NCI-H460 (cell line): ENCODE data around the gene TTC33. TPM values are rescaled to one million over a fixed set of nuclear protein-coding genes. Genes with fewer than 3 reads are reported as not detected.
A peak's percentile ranks its signal among the peaks of the same experiment; 100 is the strongest.
"Not testable (repeated sequence)": the region's sequence is repeated elsewhere in the genome, so short reads cannot be mapped to it uniquely, and the experiment has no call there.

Experiments
- DNase-seq: peaks from one replicate; pipeline ENCODE4 v3.0.0-alpha.2; 2016; ENCODE audit warnings: low read depth; ENCODE audit errors: extremely low read depth
- total RNA-seq: library from RNA; depleted of rRNA; stranded (reverse); fragments of >200 nt; shearing (Covaris generic); gene quantifications from 2 replicates; pipeline ENCODE4 v1.2.3, GENCODE V29; 2014

Gene TTC33
- total RNA-seq, 1 experiment from 2014 or later = 25.1 TPM

DNA sequence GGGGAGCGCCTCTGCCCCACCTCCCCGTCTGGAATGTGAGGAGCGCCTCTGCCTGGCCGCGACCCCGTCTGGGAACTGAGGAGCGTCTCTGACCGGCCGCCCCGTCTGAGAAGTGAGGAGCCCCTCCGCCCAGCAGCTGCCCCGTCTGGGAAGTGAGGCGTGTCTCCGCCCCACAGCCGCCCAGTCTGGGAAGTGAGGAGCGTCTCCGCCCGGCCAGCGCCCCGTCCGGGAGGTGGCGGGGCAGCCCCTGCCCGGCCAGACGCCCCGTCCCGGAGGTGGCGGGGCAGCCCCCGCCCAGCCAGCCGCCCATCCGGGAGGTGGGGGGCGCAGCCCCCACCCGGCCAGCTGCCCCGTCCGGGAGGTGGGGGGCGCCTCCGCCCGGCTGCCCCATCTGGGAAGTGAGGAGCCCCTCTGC lies 33.3 kb downstream of the TTC33 start:
- DNase-seq = not testable (repeated sequence)

GRCh38 chr5:40720069-40720468 lies 35.7 kb downstream of the TTC33 start:
- DNase-seq = no peak

DNA sequence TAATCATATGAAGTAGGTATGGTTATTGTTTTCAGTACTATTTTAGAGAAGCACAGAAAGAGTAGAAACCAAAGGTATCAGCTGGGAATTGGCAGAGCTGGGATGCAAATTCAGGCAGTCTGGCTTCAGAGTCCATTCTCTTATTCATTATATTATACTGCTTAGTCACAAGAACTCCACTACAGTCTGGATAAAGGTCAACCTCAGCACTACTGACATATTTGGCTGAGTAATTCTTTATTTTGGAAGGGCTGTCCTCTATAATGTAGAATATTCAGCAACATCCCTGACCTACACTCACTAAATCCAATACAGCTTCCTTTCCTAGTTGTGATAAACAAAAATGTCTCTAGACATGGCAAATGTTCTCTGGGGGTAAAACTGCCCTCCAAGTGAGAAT lies 38.5 kb downstream of the TTC33 start:
- no peak for DNase-seq

DNA sequence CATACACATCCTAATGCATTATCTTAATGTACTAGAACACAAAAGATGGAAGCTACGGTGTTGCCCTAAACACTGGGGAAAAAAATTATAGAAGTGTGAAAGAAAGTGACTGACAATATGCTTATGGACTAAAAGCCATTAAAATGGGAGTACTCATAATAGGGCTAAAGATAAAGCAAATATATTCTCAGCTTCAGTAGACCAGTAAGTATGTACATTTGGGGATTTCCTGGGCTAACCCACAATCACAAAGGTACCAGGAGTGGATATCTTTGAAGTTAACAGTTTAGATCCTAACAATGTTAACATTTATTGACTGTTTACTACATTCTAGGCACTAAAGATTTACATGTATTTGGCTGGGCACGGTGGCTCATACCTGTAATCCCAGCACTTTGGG lies 39.2 kb downstream of the TTC33 start:
- DNase-seq = no peak

- DNase-seq = peak; percentile 9
Measured at GRCh38 chr5:40716000-40716399, 39.8 kb downstream of the TTC33 start.

- DNase-seq = no peak
Measured at GRCh38 chr5:40714001-40714400, 41.8 kb downstream of the TTC33 start.

DNA sequence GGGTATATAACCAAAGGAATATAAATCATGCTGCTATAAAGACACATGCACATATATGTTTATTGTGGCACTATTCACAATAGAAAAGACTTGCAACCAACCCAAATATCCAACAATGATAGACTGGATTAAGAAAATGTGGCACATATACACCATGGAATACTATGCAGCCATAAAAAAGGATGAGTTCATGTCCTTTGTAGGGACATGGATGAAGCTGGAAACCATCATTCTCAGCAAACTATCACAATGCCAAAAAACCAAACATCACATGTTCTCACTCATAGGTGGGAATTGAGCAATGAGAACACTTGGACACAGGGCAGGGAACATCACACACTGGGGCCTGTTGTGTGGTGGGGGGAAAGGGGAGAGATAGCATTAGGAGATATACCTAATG lies 45.2 kb downstream of the TTC33 start:
- DNase-seq = not testable (repeated sequence)

DNA sequence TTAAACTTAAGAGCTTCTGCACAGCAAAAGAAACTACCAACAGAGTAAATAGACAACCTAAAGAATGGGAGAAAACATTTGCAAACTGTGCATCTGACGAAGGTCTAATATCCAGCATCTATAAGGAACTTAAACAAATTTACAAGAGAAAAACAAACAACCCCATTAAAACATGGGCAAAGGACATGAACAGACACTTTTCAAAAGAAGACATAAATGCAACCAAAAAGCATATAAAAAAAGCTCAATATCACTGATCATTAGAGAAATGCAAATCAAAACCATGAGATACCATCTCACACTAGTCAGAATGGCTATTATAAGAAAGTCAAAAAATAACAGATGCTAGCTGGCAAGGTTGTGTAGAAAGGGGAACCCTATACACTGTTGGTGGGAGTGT lies 50.3 kb downstream of the TTC33 start:
- not testable (repeated sequence) for DNase-seq

GRCh38 chr5:40702027-40702426 lies 53.7 kb downstream of the TTC33 start:
- DNase-seq = not testable (repeated sequence)

- DNase-seq = no peak
Measured at GRCh38 chr5:40700116-40700782, 55.5 kb downstream of the TTC33 start.

DNA sequence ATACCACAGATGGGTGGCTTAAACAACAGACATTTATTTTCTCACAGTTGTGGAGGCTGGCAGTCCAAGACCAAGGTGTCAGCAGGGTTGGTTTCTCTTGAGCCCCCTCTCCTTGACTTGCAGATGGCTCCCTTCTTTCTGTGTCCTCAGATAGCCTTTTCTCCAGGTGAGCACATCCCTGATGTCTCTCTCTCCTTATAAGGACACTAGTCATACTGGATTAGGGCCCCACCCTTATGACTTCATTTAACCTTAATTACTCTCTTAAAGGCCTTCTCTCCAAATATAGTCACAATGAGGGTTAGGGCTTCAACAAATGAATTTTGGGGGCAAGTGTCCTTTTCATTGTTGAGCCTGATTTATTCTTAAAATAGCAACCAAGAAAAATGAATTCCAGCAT lies 61.3 kb downstream of the TTC33 start:
- no peak for DNase-seq

GRCh38 chr5:40691894-40692293 lies 63.9 kb downstream of the TTC33 start:
- no peak for DNase-seq

- no peak for DNase-seq
Measured at GRCh38 chr5:40690267-40690666, 65.5 kb downstream of the TTC33 start.

DNA sequence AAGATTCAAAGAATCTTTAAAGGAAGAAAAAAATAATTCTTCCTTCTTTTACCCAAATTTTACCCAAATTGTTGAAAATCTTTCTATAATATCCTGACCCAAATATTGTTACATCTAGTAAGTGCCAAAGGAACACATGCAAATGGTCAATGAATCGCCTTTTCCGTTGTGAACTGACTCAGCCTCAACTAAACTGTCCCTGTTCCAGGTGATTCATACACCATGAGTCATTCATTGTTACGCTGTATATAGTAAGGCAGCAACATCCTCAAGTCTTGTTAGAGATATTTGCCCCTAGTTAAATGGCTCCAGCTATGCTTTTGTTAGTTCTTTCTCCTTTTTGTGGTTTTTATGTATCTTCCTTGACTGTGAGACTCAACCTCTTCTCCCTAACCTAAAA lies 66.3 kb downstream of the TTC33 start:
- peak; percentile 86 for DNase-seq

DNA sequence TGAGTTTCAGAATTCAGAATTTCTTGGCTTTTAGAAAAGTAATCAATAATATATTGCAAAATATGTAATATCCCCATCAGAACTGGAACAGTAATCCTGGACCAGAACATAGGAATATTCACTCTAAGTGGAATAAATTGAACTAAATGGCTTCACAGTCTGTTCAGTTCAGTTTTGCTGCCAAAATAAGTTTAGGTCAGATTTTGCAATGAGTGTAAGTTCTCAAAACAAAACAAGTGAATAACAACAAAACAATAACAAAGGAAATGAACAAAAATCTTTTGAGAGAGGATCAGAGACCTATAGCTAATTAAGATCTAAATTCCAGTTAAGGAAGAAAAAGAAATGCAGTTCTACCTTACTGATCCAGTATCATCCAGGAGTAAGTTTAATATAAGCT lies 66.8 kb downstream of the TTC33 start:
- no peak for DNase-seq

DNA sequence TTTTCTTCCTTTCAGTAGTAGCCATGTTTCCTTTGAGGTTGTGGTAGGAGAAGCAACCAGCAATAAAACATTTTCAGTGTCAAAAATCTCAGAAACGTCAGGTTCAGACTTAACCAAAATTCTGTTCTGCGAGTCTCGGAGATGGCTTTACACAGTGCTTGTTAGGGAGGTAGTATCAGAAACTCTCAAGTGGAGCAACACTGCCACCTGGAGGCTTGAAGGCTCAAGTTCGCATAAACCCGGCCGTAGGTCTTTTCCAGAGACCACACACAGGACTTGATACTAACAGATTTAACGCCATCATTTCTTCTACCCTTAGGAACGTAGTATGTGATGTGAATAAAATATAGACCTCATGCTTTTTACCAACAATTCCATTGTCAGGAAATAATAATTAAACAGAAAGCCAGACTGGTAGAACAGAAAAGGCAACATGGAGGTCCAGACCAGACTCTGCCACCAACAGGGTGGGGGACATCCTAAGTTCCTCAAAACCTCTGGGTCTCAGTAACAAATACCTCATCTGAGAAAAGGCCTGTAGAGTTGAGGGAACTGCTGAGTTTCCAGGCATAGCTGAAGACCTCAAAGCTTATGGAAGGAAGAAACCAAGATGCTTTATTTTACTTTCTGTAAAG lies 67.5 kb downstream of the TTC33 start:
- peak; percentile 89 for DNase-seq

DNA sequence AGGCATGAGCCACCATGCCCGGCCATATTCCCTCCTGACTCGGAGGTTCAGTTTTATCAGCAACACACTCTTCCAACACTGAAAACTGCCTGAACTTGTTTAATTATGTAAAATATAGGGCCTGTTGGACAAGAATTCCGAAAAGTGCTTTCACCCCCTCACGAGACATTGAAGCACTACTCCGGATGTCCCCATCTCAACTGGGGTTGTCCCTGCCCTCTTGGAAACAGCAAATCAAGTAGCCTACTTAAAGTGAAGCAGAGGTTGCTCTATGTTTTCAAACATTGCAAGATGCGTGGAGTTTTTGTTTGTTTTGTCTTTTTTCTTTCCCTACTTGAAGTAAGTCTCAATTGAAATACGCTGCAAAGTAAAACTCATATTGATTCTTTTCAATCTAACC lies 68.4 kb downstream of the TTC33 start:
- DNase-seq = no peak

DNA sequence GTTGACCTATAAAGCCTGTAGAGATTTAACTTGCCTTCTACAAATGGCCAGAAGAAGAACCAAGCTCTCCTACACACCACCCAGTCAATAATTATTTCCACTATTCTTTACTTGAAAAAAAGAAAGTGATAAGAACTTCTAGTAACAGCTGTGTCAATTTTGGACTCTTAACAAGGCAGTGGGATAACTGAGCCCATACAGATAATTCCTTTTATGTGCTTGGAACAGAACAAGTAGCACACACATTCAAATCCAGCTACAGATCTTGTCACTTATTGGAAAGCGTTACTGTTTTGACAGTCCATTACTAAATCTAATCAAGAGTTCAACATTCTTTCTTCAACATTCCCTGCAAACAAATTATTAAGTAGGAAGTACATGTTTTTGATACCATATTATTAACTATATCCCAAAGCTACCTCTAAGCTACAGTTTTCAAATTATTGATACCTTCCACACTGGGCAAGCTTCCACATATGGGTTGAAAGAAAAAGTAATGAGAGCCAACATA lies 69.7 kb downstream of the TTC33 start:
- no peak for DNase-seq

DNA sequence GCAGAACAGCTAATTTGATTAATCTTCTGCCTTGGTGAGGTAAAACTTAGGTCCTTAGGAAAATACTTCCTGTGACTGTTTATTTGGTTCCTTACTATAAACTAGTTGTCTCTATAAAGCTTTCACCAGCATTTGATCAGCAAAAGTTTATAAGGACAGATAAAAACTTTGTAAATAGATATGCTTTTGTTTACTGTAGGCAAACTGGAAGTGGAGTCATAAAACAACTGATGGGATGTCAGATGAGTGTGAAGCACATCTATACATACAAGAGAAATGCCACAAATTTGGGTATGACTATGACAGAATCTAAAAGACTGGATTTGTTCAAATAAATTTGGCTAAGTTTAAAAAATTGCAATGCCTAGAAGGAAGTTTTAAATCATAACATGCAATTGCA lies 70.6 kb downstream of the TTC33 start:
- DNase-seq = no peak

GRCh38 chr5:40683305-40683704 lies 72.5 kb downstream of the TTC33 start:
- DNase-seq = no peak

- no peak for DNase-seq
Measured at GRCh38 chr5:40682154-40683017, 73.4 kb downstream of the TTC33 start.
